ENCODE measurements around the gene RAB11FIP4. TPM values are rescaled to one million over a fixed set of nuclear protein-coding genes. Genes with fewer than 3 reads are reported as not detected.

RAB11FIP4 gene
- total RNA-seq, 4 donors from 2014 or later = 28.9 to 46.8 (median 35.7) TPM

DNA sequence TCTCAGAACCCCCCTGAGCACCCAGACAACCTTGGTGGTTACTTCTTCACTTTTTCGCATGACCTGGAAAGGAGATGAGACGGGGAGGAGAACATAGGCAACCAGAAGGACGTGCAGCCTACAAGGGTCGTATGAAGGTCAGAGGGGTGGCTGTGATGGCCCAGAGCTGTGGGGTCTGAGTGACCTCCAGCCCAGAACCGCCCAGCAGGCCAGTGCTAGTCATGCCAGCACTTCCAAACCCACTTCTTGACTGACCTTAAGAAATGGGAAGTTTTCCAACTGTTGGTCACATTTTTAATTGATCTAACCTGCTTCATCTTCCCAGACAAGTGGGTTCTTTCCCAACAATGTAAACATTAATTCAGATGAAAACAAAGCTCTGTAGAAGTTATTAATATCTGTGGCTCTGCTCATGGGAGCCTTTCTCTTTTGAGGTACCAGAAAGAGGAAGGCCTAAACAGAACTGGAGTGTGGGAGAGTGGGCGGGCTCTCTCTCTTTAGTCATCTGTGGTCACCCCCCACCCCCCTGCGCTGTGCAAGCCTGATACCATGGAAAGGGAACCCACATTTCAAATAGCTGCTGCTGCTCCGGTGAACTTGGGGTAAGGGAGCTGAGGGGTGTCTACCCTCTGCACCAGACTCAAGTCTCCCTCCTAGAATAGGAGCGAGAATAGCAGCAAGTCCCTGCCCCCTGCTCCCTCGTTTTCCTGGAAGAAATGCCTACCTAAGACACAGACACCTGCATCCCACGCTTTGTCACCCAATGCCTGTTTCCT, 101.6 kb downstream of the RAB11FIP4 start:
- no peak overlapping the region for H3K4me3 ChIP-seq
- no peaks in the 10 kb centered on the region for H3K9me3 ChIP-seq
- H3K36me3 ChIP-seq = no peaks in the 10 kb centered on the region
- peaks cover 81% of the 10 kb centered on the region for H3K4me1 ChIP-seq
- H3K27ac ChIP-seq = no peak overlapping the region
- peaks cover 3% of the 10 kb centered on the region for H3K27me3 ChIP-seq
- TF ChIP-seq, protein P1, sequence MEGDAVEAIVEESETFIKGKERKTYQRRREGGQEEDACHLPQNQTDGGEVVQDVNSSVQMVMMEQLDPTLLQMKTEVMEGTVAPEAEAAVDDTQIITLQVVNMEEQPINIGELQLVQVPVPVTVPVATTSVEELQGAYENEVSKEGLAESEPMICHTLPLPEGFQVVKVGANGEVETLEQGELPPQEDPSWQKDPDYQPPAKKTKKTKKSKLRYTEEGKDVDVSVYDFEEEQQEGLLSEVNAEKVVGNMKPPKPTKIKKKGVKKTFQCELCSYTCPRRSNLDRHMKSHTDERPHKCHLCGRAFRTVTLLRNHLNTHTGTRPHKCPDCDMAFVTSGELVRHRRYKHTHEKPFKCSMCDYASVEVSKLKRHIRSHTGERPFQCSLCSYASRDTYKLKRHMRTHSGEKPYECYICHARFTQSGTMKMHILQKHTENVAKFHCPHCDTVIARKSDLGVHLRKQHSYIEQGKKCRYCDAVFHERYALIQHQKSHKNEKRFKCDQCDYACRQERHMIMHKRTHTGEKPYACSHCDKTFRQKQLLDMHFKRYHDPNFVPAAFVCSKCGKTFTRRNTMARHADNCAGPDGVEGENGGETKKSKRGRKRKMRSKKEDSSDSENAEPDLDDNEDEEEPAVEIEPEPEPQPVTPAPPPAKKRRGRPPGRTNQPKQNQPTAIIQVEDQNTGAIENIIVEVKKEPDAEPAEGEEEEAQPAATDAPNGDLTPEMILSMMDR (IDR thresholded peaks at IDR 0.05) = no peak
- TF ChIP-seq POLR2AphosphoS5 (IDR thresholded peaks at IDR 0.05) (no peak), POLR2A (IDR thresholded peaks at IDR 0.05) (no peak), EP300 (IDR thresholded peaks at IDR 0.05) (no peak)
- WGBS = 83% methylated on average over 11 of the region's 11 CpGs
- no peak for DNase-seq (ENCODE audit: low spot score in 2 of 2)

DNA sequence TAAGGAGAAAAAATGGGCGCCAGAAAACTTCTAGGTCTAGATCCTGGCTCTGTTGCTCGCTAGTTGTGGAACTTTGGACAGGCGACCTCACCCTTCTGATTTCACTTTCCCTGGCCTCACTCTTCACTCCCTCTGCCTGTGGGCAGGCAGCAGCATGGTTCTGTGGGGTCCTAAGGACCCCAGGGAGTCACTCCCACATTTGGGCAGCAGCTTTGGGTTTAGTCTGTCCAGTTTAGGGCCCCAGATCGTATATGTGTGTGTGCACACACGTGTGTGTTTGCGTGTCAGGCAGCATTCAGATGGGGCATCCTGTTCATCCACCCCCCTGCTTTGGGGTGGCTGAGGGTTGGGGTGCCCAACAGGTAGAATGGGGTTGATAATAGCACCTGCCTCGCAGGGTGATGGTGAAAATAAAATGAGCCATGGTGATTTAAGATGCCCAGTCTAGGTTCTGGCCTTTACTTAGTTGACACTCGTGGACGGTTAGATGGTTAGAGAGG, 102.2 kb downstream of the RAB11FIP4 start:
- Histone ChIP-seq H3K9me3 (no peaks in the 10 kb centered on the region), H3K27ac (no peak overlapping the region), H3K36me3 (no peaks in the 10 kb centered on the region), H3K27me3 (peaks cover 3% of the 10 kb centered on the region), H3K4me3 (no peak overlapping the region), H3K4me1 (peaks cover 75% of the 10 kb centered on the region)
- no peak for DNase-seq (ENCODE audit: low spot score in 2 of 2)
- 86% methylated on average over 9 of the region's 9 CpGs for WGBS
- TF ChIP-seq, protein P1 (IDR thresholded peaks at IDR 0.05) = no peak
- TF ChIP-seq POLR2A (IDR thresholded peaks at IDR 0.05) (no peak), EP300 (IDR thresholded peaks at IDR 0.05) (no peak), POLR2AphosphoS5 (IDR thresholded peaks at IDR 0.05) (no peak)

DNA sequence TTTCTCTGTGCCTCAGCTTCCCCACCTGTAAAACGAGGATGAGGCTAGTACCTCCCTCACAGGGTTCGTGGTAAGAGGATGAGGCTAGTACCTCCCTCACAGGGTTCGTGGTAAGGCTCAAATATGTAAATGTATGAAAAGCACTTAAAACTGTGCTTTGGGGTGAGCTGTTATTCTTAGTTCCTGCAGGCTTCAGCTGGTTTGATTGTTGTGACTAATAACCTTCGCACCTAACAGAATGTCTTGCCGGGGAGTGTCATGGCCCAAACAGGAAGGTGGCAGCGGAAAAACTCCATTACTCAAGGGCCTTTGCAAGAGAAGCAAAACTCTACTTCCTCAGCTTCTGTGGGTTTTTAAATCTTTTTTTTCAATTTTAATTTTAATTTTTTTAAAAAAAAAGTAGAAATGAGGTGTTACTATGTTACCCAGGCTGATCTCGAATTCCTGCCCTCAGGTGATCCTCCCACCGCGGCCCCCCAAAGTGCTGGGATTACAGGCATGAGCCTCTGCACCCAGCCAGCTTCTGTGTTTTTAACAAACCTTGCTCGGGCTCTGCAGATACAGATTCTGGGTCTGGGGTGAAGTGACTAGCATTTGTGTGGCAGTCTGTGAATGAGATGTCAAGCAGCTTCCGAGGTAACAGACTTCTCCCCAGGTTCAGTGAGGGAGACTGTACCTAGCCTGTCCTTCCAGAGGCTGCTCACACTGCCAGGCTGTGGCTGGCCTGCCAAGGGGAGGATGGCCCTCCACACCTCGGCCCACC, 103.0 kb downstream of the RAB11FIP4 start:
- WGBS = 50% methylated on average over 11 of the region's 12 CpGs
- no peak overlapping the region for H3K4me3 ChIP-seq
- H3K36me3 ChIP-seq = no peaks in the 10 kb centered on the region
- H3K27me3 ChIP-seq = peaks cover 3% of the 10 kb centered on the region
- no peak overlapping the region for H3K27ac ChIP-seq
- peaks cover 69% of the 10 kb centered on the region for H3K4me1 ChIP-seq
- TF ChIP-seq POLR2A (IDR thresholded peaks at IDR 0.05) = no peak
- TF ChIP-seq, protein P1 (IDR thresholded peaks at IDR 0.05) = no peak
- TF ChIP-seq POLR2AphosphoS5 (IDR thresholded peaks at IDR 0.05) = no peak
- TF ChIP-seq EP300 (IDR thresholded peaks at IDR 0.05) = no peak
- no peak for DNase-seq (ENCODE audit: low spot score in 2 of 2)
- H3K9me3 ChIP-seq = no peaks in the 10 kb centered on the region

DNA sequence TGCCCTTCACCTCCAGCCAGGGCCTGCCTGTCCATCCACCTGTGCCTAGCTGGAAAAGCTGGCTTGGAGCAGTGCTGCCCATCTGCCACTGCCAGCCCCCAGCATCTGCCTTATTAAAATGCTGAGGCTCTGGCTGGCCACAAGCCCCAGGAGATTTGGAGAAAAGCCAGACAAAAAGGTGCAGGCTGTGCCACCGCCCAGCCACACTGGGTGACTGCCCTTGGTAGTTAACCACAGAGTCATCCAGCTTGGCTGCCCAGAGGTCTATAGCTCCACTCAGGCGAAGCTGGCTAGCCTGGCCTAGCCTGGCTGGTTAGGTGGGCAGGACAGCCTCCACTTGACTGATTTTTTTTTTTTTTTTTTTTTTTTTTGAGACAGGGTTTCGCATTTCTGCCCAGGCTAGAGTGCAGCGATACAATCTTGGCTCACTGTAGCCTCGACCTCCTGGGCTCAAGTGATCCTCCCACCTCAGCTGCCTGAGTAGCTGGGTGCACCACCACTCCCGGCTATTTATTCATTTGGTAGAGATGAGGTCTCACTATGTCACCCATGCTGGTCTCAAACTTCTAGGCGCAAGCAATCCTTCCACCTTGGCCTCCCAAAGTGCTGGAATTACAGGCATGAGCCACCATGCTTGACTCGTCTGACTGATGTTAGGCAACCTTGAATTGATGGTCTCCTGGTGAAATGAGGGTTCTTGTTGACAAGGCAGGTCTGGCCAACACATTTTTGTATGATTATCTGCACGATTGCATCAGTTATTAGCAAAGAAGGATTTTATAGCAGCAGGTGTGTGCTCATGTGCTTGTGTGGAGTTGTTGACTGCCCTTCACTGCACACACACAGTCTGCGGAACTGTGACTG, 103.8 kb downstream of the RAB11FIP4 start:
- peaks cover 3% of the 10 kb centered on the region for H3K27me3 ChIP-seq
- no peak for TF ChIP-seq POLR2A (IDR thresholded peaks at IDR 0.05)
- no peak for TF ChIP-seq POLR2AphosphoS5 (IDR thresholded peaks at IDR 0.05)
- TF ChIP-seq EP300 (IDR thresholded peaks at IDR 0.05) = no peak
- TF ChIP-seq, protein P1 (IDR thresholded peaks at IDR 0.05) = no peak
- H3K27ac ChIP-seq = no peak overlapping the region
- no peaks in the 10 kb centered on the region for H3K9me3 ChIP-seq
- no peaks in the 10 kb centered on the region for H3K36me3 ChIP-seq
- DNase-seq (ENCODE audit: low spot score in 2 of 2) = no peak
- H3K4me3 ChIP-seq = no peak overlapping the region
- 78% methylated on average over 10 of the region's 10 CpGs for WGBS
- H3K4me1 ChIP-seq = peaks cover 69% of the 10 kb centered on the region

All from suprapubic skin (tissue), 4 donors.